Body of pancreas (tissue), 4 donors: ENCODE measurements around the gene USP34. TPM values are rescaled to one million over a fixed set of nuclear protein-coding genes. Genes with fewer than 3 reads are reported as not detected.

Experiments
- ATAC-seq: fragments of 150-250 bp; one replicate; pipeline ENCODE4 v1.9.1; 2016
- DNase-seq, 4 donors: peaks; one replicate each; pipeline ENCODE4 v3.0.0-alpha.2; 2019
- H3K27ac ChIP-seq, 4 donors: fragments of 200-600 bp; sonication (generic); 1 replicate in 3 of 4; 2 replicates in 1 of 4; pipeline versions ENCODE4 v1.5.1 to v1.6.1; 2016 to 2019; ENCODE audit warnings: mild to moderate bottlenecking in 1 of 4, mixed read lengths in 1 of 4, moderate library complexity in 1 of 4
- H3K27me3 ChIP-seq, 2 donors: fragments of 200-600 bp; sonication (generic); one replicate each; pipeline ENCODE4 v1.6.0; 2016; ENCODE audit warnings: mild to moderate bottlenecking in 1 of 2
- H3K36me3 ChIP-seq, 2 donors: fragments of 200-600 bp; sonication (generic); replicated peaks in 1 of 2; 2 replicates each; pipeline ENCODE4 v1.5.1; 2016; ENCODE audit warnings: low read depth in 2 of 2; ENCODE audit not compliant: insufficient read depth in 1 of 2
- H3K4me1 ChIP-seq: fragments of 200-600 bp; sonication (generic); one replicate; pipeline ENCODE4 v1.6.0; 2016
- H3K4me3 ChIP-seq, 2 donors: fragments of 200-600 bp; sonication (generic); 1 replicate in 1 of 2; 2 replicates in 1 of 2; pipeline ENCODE4 v1.5.1; 2016 to 2019
- H3K9me3 ChIP-seq, 3 donors: fragments of 200-600 bp; sonication (generic); 1 replicate in 2 of 3; 2 replicates in 1 of 3; pipeline ENCODE4 v1.5.1; 2016
- POLR2A ChIP-seq, 3 donors: fragments of 450-650 bp; IDR thresholded peaks; one replicate each; pipeline ENCODE4 v1.6.1; 2016; ENCODE audit warnings: antibody characterized with exemption in 3 of 3, mild to moderate bottlenecking in 2 of 3
- WGBS, 2 donors: methylation state at CpG; one replicate each; pipeline ENCODE4 v1.1.5; 2017; 5-methylcytosine and 5-hydroxymethylcytosine counted together
- intact Hi-C: fragments of 100-400 bp; cut with DNase I; formaldehyde crosslinking; loops from one replicate; pipeline ENCODE4 v1.15.1; 2023
- total RNA-seq, 2 donors: library from RNA; depleted of rRNA; stranded (reverse); fragments of >200 nt; gene quantifications; one replicate each; pipeline ENCODE4 v1.1.0, GENCODE V29; 2016
- TF ChIP-seq, protein P1 (sequence below), 7 experiments: fragments of 450-650 bp in 4 of 7; fragments of 200-600 bp in 3 of 7; sonication (generic) in 3 of 7; IDR thresholded peaks; one replicate each; pipeline ENCODE4 v1.5.1; 2016 to 2019; ENCODE audit warnings: antibody characterized with exemption in 7 of 7

USP34 gene
- total RNA-seq, 2 donors from 2014 or later: 87.0 to 96.5 TPM

DNA sequence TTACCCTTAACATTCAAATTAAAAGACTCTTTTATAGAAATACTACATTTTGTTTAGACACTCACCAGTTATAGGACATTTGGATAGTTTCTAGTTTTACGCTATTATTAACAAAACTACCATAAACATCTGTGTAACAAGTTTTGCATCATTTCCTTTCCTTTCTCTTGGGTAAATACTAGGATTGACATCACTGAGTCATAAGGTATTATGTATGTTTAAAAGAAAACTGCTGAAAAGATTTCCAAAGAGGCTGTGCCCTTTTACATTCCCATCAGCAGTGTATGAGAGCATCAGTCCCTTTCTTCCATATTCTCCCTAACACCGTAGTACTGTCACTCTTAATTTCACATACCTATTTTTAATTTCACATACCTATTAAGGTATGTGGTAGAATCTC is 130.6 kb downstream of the USP34 start:
- H3K27me3 ChIP-seq: no peaks in the 10 kb centered on the region
- peaks cover 0 to 12% of the 10 kb centered on the region in 2 donors for H3K36me3 ChIP-seq
- no peak overlapping the region for H3K4me3 ChIP-seq
- no peak for DNase-seq
- intact Hi-C loops: no loop called here
- H3K4me1 ChIP-seq: no peaks in the 10 kb centered on the region
- no peak for ATAC-seq
- H3K27ac ChIP-seq: no peak overlapping the region
- TF ChIP-seq, protein P1, sequence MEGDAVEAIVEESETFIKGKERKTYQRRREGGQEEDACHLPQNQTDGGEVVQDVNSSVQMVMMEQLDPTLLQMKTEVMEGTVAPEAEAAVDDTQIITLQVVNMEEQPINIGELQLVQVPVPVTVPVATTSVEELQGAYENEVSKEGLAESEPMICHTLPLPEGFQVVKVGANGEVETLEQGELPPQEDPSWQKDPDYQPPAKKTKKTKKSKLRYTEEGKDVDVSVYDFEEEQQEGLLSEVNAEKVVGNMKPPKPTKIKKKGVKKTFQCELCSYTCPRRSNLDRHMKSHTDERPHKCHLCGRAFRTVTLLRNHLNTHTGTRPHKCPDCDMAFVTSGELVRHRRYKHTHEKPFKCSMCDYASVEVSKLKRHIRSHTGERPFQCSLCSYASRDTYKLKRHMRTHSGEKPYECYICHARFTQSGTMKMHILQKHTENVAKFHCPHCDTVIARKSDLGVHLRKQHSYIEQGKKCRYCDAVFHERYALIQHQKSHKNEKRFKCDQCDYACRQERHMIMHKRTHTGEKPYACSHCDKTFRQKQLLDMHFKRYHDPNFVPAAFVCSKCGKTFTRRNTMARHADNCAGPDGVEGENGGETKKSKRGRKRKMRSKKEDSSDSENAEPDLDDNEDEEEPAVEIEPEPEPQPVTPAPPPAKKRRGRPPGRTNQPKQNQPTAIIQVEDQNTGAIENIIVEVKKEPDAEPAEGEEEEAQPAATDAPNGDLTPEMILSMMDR (IDR thresholded peaks at IDR 0.05): no peak
- TF ChIP-seq POLR2A (IDR thresholded peaks at IDR 0.05): no peak
- WGBS, 2 donors: 98 to 99% methylated on average over 2 of the region's 2 CpGs
- no peaks in the 10 kb centered on the region for H3K9me3 ChIP-seq

- DNase-seq (no peak), ATAC-seq (no peak)
- TF ChIP-seq, protein P1 (IDR thresholded peaks at IDR 0.05): no peak
- no peak for TF ChIP-seq POLR2A (IDR thresholded peaks at IDR 0.05)
- Histone ChIP-seq H3K4me1 (no peaks in the 10 kb centered on the region), H3K9me3 (no peaks in the 10 kb centered on the region), H3K4me3 (no peak overlapping the region), H3K27ac (no peak overlapping the region), H3K27me3 (no peaks in the 10 kb centered on the region), H3K36me3 (peaks cover 0 to 7% of the 10 kb centered on the region in 2 donors)
- intact Hi-C loops: no loop called here
Observed at GRCh38 chr2:61338447-61338846, 132.4 kb downstream of the USP34 start.

GRCh38 chr2:61335187-61335586 is 135.7 kb downstream of the USP34 start:
- Histone ChIP-seq H3K9me3 (peaks cover 0 to 4% (median 0%) of the 10 kb centered on the region in 3 donors), H3K27ac (no peak overlapping the region), H3K4me3 (no peak overlapping the region), H3K4me1 (no peaks in the 10 kb centered on the region), H3K27me3 (no peaks in the 10 kb centered on the region), H3K36me3 (peaks cover 0 to 2% of the 10 kb centered on the region in 2 donors)
- TF ChIP-seq, protein P1 (IDR thresholded peaks at IDR 0.05): no peak
- DNase-seq (no peak), ATAC-seq (no peak)
- WGBS, 2 donors: 92 to 96% methylated on average over 3 of the region's 3 CpGs
- intact Hi-C loops: no loop called here

DNA sequence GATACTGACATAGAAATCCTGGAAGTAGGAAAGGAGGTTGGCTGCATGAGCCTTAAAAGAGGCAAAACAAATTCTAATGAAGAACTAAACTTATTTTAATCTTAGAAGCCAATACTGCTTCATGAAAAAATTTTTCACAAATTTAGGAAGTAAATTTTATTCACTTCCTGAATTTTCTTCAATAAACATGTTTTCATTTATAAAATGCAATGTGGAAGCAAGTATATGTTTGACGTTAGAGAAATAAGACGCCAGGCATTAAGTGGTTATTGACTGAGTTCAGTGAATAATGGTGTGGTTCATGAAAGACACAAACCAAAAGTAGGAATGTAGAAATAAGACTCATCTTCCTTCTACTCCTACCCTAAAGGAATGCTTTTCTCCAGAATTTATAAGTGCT is 136.4 kb downstream of the USP34 start:
- ATAC-seq: no peak
- intact Hi-C loops: no loop called here
- Histone ChIP-seq H3K4me1 (no peaks in the 10 kb centered on the region), H3K9me3 (peaks cover 0 to 4% (median 0%) of the 10 kb centered on the region in 3 donors), H3K27ac (no peak overlapping the region), H3K36me3 (peaks cover 0 to 2% of the 10 kb centered on the region in 2 donors), H3K4me3 (no peak overlapping the region), H3K27me3 (no peaks in the 10 kb centered on the region)
- WGBS, 2 donors: 78 to 94% methylated on average over 2 of the region's 2 CpGs
- TF ChIP-seq, protein P1 (IDR thresholded peaks at IDR 0.05): no peak
- no peak for TF ChIP-seq POLR2A (IDR thresholded peaks at IDR 0.05)
- no peak for DNase-seq

DNA sequence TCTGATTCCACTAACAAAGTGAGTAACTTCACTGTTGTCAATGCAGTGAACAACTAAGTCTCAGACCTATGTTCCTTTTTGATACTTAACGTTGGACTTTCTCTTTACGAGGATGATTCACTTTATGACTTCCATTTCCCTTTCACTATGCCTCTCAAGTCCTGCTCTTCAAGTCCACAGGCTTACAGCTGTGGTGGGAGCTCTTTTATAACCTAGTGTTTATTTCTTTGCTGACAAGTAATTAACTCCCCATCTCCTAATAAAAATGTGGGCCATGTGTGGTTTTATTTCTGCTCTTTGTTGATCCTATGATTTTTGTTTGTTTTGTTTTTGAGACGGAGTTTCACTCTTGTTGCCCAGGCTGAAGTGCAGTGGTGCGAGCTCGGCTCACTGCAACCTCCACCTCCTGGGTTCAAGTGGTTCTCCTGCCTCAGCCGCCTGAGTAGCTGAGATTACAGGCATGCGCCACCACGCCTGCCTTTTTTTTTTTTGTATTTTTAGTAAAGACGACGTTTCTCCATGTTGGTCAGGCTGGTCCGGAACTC is 142.1 kb downstream of the USP34 start:
- intact Hi-C loops: no loop called here
- Histone ChIP-seq H3K4me3 (no peak overlapping the region), H3K27ac (no peak overlapping the region), H3K36me3 (no peaks in the 10 kb centered on the region), H3K4me1 (no peaks in the 10 kb centered on the region), H3K27me3 (no peaks in the 10 kb centered on the region), H3K9me3 (peaks cover 0 to 4% (median 0%) of the 10 kb centered on the region in 3 donors)
- DNase-seq: no peak
- 92 to 93% methylated on average over 11 of the region's 11 CpGs for WGBS, 2 donors
- ATAC-seq: no peak
- no peak for TF ChIP-seq POLR2A (IDR thresholded peaks at IDR 0.05)
- TF ChIP-seq, protein P1 (IDR thresholded peaks at IDR 0.05): no peak
